HCT116 (cell line): ENCODE results near the gene FAM111A. TPM values are rescaled to one million over a fixed set of nuclear protein-coding genes. Genes with fewer than 3 reads are reported as not detected.

Source experiments
- ATAC-seq: fragments of 200-7000 bp; cut with Tn5 transposase; 2 replicates; pipeline ENCODE4 v1.9.1; 2020; ENCODE audit warnings: mild to moderate bottlenecking, moderate library complexity
- BruUV-seq: library from RNA; stranded (reverse); fragments of 400-500 nt; replicated peaks from 2 replicates; lab custom pipeline; 2021; lab: Mats Ljungman, UMichigan
- CTCF ChIA-PET: fragments of 300-600 bp; sonication (Branson Sonifier 250); formaldehyde crosslinking; loops from one replicate; lab custom pipeline; 2021; ENCODE audit warnings: antibody characterized with exemption; lab: Charles Lee
- POLR2A ChIA-PET: fragments of 300-600, 350-600 bp; sonication (Branson Sonifier 250); formaldehyde crosslinking; loops from one replicate; lab custom pipeline; 2021; ENCODE audit warnings: antibody characterized with exemption; lab: Charles Lee
- RAD21 ChIA-PET, 2 experiments: fragments of 300-600 bp; sonication (Branson Sonifier 250); formaldehyde crosslinking; loops; one replicate each; lab custom pipeline; 2023; ENCODE audit warnings: low total read pairs in 2 of 2; ENCODE audit not compliant: uncharacterized antibody in 2 of 2, unreplicated experiment in 2 of 2, low non-redundant PET in 1 of 2; lab: Charles Lee
- DNase-seq: peaks from one replicate; pipeline ENCODE4 v3.0.0-alpha.2; 2010; ENCODE audit warnings: low read depth, low spot score
- H2AFZ ChIP-seq: fragments of 200-600 bp; shearing (Covaris generic), sonication (generic); 2 replicates; pipeline ENCODE4 v1.6.1; 2017; ENCODE audit warnings: low read depth, mixed run types, mixed read lengths, antibody characterized with exemption, low read length; ENCODE audit not compliant: poor library complexity, severe bottlenecking
- H3K27ac ChIP-seq: 2 replicates; pipeline ENCODE4 v1.5.1; 2012; ENCODE audit warnings: low read depth, low read length
- H3K27me3 ChIP-seq: fragments of 200-600 bp; sonication (generic); 2 replicates; pipeline ENCODE4 v1.6.1; 2016; ENCODE audit warnings: mixed run types, low read length, mixed read lengths; ENCODE audit not compliant: insufficient read depth
- H3K36me3 ChIP-seq, 2 experiments: fragments of 200-500 bp in 1 of 2; fragments of 200-600 bp in 1 of 2; sonication (Bioruptor generic) in 1 of 2; sonication (generic) in 1 of 2; 2 replicates each; pipeline versions ENCODE4 v1.5.1 to v1.6.1; 2014 to 2016; ENCODE audit warnings: low read length in 2 of 2, inconsistent platforms in 1 of 2, mixed read lengths in 1 of 2, mixed run types in 1 of 2; ENCODE audit not compliant: insufficient read depth in 2 of 2, control insufficient read depth in 1 of 2
- H3K4me1 ChIP-seq, 2 experiments: fragments of 200-600 bp in 1 of 2; sonication (generic) in 1 of 2; 2 replicates each; pipeline versions ENCODE4 v1.5.1 to v1.6.1; 2012 to 2017; ENCODE audit warnings: low read length in 2 of 2, inconsistent platforms in 1 of 2, mild to moderate bottlenecking in 1 of 2, mixed read lengths in 1 of 2, mixed run types in 1 of 2, moderate library complexity in 1 of 2; ENCODE audit not compliant: insufficient read depth in 2 of 2, control insufficient read depth in 1 of 2
- H3K4me2 ChIP-seq: fragments of 200-600 bp; sonication (generic); 2 replicates; pipeline ENCODE4 v1.6.1; 2017; ENCODE audit warnings: mixed run types, low read length, mixed read lengths
- H3K4me3 ChIP-seq, 2 experiments: fragments of 200-600 bp in 1 of 2; sonication (generic) in 1 of 2; replicated peaks in 1 of 2; 2 replicates each; pipeline ENCODE4 v1.5.1; 2011 to 2016; ENCODE audit warnings: low read length in 2 of 2, control low read depth in 1 of 2, low read depth in 1 of 2, mild to moderate bottlenecking in 1 of 2, mixed read lengths in 1 of 2, mixed run types in 1 of 2
- H3K79me2 ChIP-seq: fragments of 200-600 bp; sonication (generic); 2 replicates; pipeline ENCODE4 v1.6.1; 2017; ENCODE audit warnings: mild to moderate bottlenecking, mixed run types, low read length, moderate library complexity, mixed read lengths; ENCODE audit not compliant: insufficient read depth
- H3K9ac ChIP-seq: fragments of 200-600 bp; sonication (generic); 2 replicates; pipeline ENCODE4 v1.6.1; 2016; ENCODE audit warnings: low read length, mixed read lengths
- H3K9me2 ChIP-seq: fragments of 200-600 bp; sonication (generic), shearing (Covaris generic); 2 replicates; pipeline ENCODE4 v1.6.1; 2017; ENCODE audit warnings: mixed run types, mild to moderate bottlenecking, moderate library complexity; ENCODE audit not compliant: insufficient read depth
- H3K9me3 ChIP-seq, 2 experiments: fragments of 200-500 bp in 1 of 2; fragments of 200-600 bp in 1 of 2; sonication (Bioruptor generic) in 1 of 2; sonication (generic) in 1 of 2; 2 replicates each; pipeline ENCODE4 v1.6.1; 2014 to 2017; ENCODE audit warnings: low read length in 2 of 2, mixed read lengths in 2 of 2, inconsistent platforms in 1 of 2, low read depth in 1 of 2, mild to moderate bottlenecking in 1 of 2, mixed run types in 1 of 2, moderate library complexity in 1 of 2; ENCODE audit not compliant: control insufficient read depth in 1 of 2, insufficient read depth in 1 of 2
- H4K20me1 ChIP-seq: fragments of 200-600 bp; sonication (generic), shearing (Covaris generic); 2 replicates; pipeline ENCODE4 v1.6.1; 2017; ENCODE audit warnings: mixed run types, mild to moderate bottlenecking, moderate library complexity; ENCODE audit not compliant: insufficient read depth
- CBX3 ChIP-seq: IDR thresholded peaks from 2 replicates; pipeline ENCODE4 v1.6.1; 2012; ENCODE audit warnings: low read depth
- EGR1 ChIP-seq: IDR thresholded peaks from 2 replicates; pipeline ENCODE4 v1.6.1; 2012; ENCODE audit warnings: low read depth
- ELF1 ChIP-seq: IDR thresholded peaks from 2 replicates; pipeline ENCODE4 v1.6.1; 2012; ENCODE audit warnings: low read depth, borderline replicate concordance
- EZH2 ChIP-seq: fragments of 200-600 bp; sonication (generic); IDR thresholded peaks from 2 replicates; pipeline ENCODE4 v1.6.1; 2017; ENCODE audit warnings: antibody characterized with exemption, mixed run types
- EZH2phosphoT487 ChIP-seq: fragments of 200-600 bp; IDR thresholded peaks from 2 replicates; pipeline ENCODE4 v1.6.1; 2018; ENCODE audit warnings: antibody characterized with exemption, borderline replicate concordance
- POLR2AphosphoS5 ChIP-seq: IDR thresholded peaks from 2 replicates; pipeline ENCODE4 v1.6.1; 2011; ENCODE audit warnings: mild to moderate bottlenecking, low read depth, low read length, moderate library complexity
- RAD21 ChIP-seq: IDR thresholded peaks from 2 replicates; pipeline ENCODE4 v1.6.1; 2012; ENCODE audit warnings: low read depth, mild to moderate bottlenecking
- SIN3A ChIP-seq: IDR thresholded peaks from 2 replicates; pipeline ENCODE4 v1.6.1; 2012; ENCODE audit warnings: low read depth
- SRF ChIP-seq: IDR thresholded peaks from 2 replicates; pipeline ENCODE4 v1.6.1; 2012; ENCODE audit warnings: low read depth
- YY1 ChIP-seq: IDR thresholded peaks from 2 replicates; pipeline ENCODE4 v1.6.1; 2011; ENCODE audit warnings: low read length, low read depth, moderate library complexity, mild to moderate bottlenecking; ENCODE audit not compliant: insufficient replicate concordance; ENCODE audit errors: extremely low read depth
- ZFX ChIP-seq: fragments of 450-650 bp; IDR thresholded peaks from 2 replicates; pipeline ENCODE4 v1.6.1; 2017
- ZNF274 ChIP-seq: fragments of 200-500 bp; sonication (Bioruptor generic); IDR thresholded peaks from 2 replicates; pipeline ENCODE4 v1.6.1; 2014; ENCODE audit warnings: mild to moderate bottlenecking, low read depth, low read length, inconsistent platforms
- intact Hi-C: fragments of 100-400 bp; cut with micrococcal nuclease; formaldehyde crosslinking; loops from 2 replicates; pipeline ENCODE4 v1.10.0; 2022
- total RNA-seq: library from RNA; stranded (reverse); gene quantifications from one replicate; pipeline ENCODE4 v1.2.1, GENCODE V29; 2021; ENCODE audit not compliant: unreplicated experiment
- TF ChIP-seq, protein P1 (sequence below): IDR thresholded peaks from 2 replicates; pipeline ENCODE4 v1.6.1; 2012; ENCODE audit warnings: low read depth
- TF ChIP-seq, protein P2 (sequence below): IDR thresholded peaks from 2 replicates; pipeline ENCODE4 v1.6.1; 2012
- TF ChIP-seq, protein P3 (sequence below): IDR thresholded peaks from 2 replicates; pipeline ENCODE4 v1.6.1; 2011; ENCODE audit warnings: mild to moderate bottlenecking, low read length, moderate library complexity; ENCODE audit not compliant: insufficient replicate concordance; ENCODE audit errors: extremely low read depth
- TF ChIP-seq, protein P4 (sequence below): IDR thresholded peaks from 2 replicates; pipeline ENCODE4 v1.6.1; 2012

Gene FAM111A
- total RNA-seq, 1 experiment from 2014 or later: 30.3 TPM

DNA sequence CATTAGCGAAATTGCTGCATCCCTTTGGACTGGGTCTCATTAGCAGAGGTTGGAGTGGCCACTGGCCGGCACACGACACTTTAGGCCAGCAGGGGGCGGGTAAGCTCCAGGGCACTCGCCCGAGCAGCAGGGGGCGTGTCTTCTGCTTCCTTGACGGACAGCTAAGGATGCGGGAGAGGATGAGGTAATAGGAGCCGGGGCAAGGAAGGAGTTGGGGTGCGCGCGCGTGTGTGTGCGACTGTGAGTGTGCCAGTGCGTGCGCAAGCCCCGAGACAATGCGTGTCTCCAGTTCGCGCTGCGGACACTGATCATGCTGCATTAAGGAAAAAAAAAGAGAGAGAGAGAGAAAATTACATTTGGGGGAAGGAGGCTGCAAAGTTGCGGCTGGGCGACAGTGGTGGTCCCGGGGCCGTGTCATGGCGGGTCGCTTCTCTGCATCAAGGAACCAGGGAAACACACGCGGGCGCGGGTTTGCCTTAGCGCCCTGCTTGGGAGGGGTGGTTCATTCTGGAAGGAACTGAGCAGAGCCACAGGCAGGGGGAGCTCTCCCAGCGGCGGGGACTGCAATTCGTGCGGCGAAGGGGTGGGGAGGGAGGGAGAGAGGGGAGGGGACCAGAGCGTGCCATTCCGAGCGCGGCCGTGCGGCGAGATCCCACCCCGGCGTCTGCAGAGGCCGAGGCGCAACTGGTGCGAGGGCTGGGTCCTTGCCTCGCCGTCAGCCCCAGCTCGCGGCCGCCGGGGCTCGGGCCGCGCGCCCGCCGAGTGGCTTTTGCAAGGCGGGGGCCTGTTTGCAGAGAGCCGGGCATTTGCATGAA is 29.1 kb downstream of the FAM111A start, which contains the start of gene DTX4 (continued):
- TF ChIP-seq, protein P1, sequence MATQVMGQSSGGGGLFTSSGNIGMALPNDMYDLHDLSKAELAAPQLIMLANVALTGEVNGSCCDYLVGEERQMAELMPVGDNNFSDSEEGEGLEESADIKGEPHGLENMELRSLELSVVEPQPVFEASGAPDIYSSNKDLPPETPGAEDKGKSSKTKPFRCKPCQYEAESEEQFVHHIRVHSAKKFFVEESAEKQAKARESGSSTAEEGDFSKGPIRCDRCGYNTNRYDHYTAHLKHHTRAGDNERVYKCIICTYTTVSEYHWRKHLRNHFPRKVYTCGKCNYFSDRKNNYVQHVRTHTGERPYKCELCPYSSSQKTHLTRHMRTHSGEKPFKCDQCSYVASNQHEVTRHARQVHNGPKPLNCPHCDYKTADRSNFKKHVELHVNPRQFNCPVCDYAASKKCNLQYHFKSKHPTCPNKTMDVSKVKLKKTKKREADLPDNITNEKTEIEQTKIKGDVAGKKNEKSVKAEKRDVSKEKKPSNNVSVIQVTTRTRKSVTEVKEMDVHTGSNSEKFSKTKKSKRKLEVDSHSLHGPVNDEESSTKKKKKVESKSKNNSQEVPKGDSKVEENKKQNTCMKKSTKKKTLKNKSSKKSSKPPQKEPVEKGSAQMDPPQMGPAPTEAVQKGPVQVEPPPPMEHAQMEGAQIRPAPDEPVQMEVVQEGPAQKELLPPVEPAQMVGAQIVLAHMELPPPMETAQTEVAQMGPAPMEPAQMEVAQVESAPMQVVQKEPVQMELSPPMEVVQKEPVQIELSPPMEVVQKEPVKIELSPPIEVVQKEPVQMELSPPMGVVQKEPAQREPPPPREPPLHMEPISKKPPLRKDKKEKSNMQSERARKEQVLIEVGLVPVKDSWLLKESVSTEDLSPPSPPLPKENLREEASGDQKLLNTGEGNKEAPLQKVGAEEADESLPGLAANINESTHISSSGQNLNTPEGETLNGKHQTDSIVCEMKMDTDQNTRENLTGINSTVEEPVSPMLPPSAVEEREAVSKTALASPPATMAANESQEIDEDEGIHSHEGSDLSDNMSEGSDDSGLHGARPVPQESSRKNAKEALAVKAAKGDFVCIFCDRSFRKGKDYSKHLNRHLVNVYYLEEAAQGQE: no peak
- no peak for TF ChIP-seq EGR1
- peak; percentile 17 for TF ChIP-seq YY1
- TF ChIP-seq SRF: no peak
- no peak for TF ChIP-seq EZH2phosphoT487

DNA sequence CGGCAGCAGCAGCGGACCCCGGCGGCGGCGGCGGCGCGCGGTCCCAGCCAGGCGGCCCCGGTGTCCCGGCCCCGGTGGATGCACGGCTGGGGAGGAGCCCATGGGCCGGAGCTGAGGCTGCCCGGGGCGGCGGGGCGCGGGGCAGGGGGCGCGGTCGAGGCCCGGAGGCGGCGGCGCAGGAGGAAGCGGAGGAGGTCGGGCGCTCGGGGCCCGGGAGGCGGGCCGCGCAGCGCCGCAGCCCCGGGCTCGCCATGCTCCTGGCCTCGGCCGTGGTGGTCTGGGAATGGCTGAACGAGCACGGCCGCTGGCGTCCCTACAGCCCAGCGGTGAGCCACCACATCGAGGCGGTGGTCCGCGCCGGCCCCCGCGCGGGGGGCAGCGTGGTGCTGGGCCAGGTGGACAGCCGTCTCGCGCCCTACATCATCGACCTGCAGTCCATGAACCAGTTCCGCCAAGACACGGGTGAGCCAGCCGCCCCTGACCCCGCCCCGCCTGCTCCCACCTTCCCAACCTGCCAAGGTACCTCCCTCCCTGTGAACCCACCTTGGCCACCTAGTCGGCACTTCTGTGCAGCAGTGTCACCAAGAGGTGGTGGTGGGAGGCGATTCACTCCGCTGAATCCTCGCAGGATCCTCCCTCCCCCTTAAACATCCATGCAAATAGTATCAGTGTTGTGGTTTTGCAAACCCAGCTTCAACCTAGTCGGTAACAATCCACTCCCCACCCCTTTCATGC is 29.9 kb downstream of the FAM111A start:
- H3K4me1 ChIP-seq: peaks cover 14 to 39% of the 10 kb centered on the region in 2 experiments; a peak in 3 of 4 replicates
- TF ChIP-seq POLR2AphosphoS5 (no peak), EZH2phosphoT487 (no peak), SRF (no peak), EZH2 (no peak), EGR1 (no peak), CBX3 (no peak), RAD21 (no peak), SIN3A (no peak; the same call in 1 of the 2 replicates), YY1 (no peak), ELF1 (no peak), ZFX (no peak), ZNF274 (no peak)
- TF ChIP-seq, protein P2, sequence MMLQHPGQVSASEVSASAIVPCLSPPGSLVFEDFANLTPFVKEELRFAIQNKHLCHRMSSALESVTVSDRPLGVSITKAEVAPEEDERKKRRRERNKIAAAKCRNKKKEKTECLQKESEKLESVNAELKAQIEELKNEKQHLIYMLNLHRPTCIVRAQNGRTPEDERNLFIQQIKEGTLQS: no peak
- TF ChIP-seq, protein P3, sequence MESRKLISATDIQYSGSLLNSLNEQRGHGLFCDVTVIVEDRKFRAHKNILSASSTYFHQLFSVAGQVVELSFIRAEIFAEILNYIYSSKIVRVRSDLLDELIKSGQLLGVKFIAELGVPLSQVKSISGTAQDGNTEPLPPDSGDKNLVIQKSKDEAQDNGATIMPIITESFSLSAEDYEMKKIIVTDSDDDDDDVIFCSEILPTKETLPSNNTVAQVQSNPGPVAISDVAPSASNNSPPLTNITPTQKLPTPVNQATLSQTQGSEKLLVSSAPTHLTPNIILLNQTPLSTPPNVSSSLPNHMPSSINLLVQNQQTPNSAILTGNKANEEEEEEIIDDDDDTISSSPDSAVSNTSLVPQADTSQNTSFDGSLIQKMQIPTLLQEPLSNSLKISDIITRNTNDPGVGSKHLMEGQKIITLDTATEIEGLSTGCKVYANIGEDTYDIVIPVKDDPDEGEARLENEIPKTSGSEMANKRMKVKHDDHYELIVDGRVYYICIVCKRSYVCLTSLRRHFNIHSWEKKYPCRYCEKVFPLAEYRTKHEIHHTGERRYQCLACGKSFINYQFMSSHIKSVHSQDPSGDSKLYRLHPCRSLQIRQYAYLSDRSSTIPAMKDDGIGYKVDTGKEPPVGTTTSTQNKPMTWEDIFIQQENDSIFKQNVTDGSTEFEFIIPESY: no peak
- TF ChIP-seq, protein P4, sequence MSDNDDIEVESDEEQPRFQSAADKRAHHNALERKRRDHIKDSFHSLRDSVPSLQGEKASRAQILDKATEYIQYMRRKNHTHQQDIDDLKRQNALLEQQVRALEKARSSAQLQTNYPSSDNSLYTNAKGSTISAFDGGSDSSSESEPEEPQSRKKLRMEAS: no peak
- H3K4me2 ChIP-seq: peak overlapping the region; percentile 98
- H3K4me3 ChIP-seq: peak overlapping the region; percentile 44 to 59
- H3K36me3 ChIP-seq: no peaks in the 10 kb centered on the region
- no peaks in the 10 kb centered on the region for H3K27me3 ChIP-seq
- no peak overlapping the region; the same call in 1 of the 2 replicates for H3K27ac ChIP-seq
- no TSS peak for BruUV-seq
- no peaks in the 10 kb centered on the region for H3K79me2 ChIP-seq
- no peak overlapping the region for H2AFZ ChIP-seq
- H3K9ac ChIP-seq: peak overlapping the region; percentile 47
- intact Hi-C loops: no loop called here
- ChIA-PET CTCF (interaction anchor here (0.6 to 2.8 kb wide), 24 partner anchors 9 to 648 kb away, joined by 3 to 68 read pairs (median 6); partner anchors contain the start of genes FAM111A, MPEG1 and OR5A1), POLR2A (interaction anchor here (1.6 kb wide), 1 partner anchor 8 kb away, joined by 4 read pairs; no protein-coding TSS in a partner anchor), RAD21 (interaction anchor here (0.8 to 2.3 kb wide), 3 partner anchors 7 to 15 kb away, joined by 3 to 10 read pairs (median 6); no protein-coding TSS in a partner anchor)
- DNase-seq (no peak), ATAC-seq (peak; percentile 39)
- H3K9me3 ChIP-seq: no peaks in the 10 kb centered on the region
- no peaks in the 10 kb centered on the region for H3K9me2 ChIP-seq
- no peaks in the 10 kb centered on the region for H4K20me1 ChIP-seq
